IPS-20b (cell line): ENCODE measurements around the gene NCK2.
"Not testable (repeated sequence)": the region's sequence is repeated elsewhere in the genome, so short reads cannot be mapped to it uniquely, and the experiment has no call there.

Experiments
- H3K27ac ChIP-seq: one replicate; pipeline ENCODE4 v1.5.1; 2013; ENCODE audit warnings: low read length
- H3K27me3 ChIP-seq: 2 replicates; pipeline ENCODE4 v1.6.1; 2013; ENCODE audit warnings: mild to moderate bottlenecking, low read length, inconsistent platforms; ENCODE audit not compliant: insufficient read depth
- H3K36me3 ChIP-seq: 2 replicates; pipeline ENCODE4 v1.6.1; 2013; ENCODE audit warnings: low read depth, mild to moderate bottlenecking, inconsistent platforms, low read length, moderate library complexity; ENCODE audit not compliant: insufficient read depth
- H3K4me1 ChIP-seq: 2 replicates; pipeline ENCODE4 v1.6.1; 2013; ENCODE audit warnings: mild to moderate bottlenecking, control low read depth, inconsistent platforms, low read length, moderate library complexity; ENCODE audit not compliant: insufficient read depth
- H3K4me3 ChIP-seq: 2 replicates; pipeline ENCODE4 v1.5.1; 2013; ENCODE audit warnings: mild to moderate bottlenecking, low read length, inconsistent platforms
- H3K9ac ChIP-seq: 2 replicates; pipeline ENCODE4 v1.6.1; 2013; ENCODE audit warnings: low read depth, mild to moderate bottlenecking, inconsistent platforms, low read length, moderate library complexity
- H3K9me3 ChIP-seq: 2 replicates; pipeline ENCODE4 v1.6.1; 2013; ENCODE audit warnings: mild to moderate bottlenecking, low read depth, low read length, inconsistent platforms; ENCODE audit not compliant: insufficient read depth

NCK2 gene

DNA sequence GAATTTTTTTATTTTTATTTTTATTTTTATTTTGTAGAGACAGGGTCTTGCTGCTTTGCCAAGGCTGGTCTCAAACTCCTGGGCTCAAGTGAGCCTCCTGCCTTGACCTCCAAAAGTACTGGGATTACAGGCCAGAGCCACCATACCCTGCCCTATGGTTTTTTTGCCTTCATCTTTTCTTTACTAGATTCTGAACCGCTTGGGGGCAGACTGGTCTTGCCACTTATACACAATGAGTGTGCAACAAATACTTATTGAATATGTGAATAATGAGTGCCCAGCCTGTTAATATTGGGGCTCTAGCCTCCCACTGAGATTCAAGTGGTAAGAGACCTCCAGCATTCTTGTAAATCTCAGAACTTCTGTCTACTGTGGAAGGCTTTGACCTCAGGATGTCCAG, 3.9 kb downstream of the NCK2 start:
- H3K4me1 ChIP-seq = peaks cover 18% of the 10 kb centered on the region
- no peak overlapping the region for H3K4me3 ChIP-seq
- peaks cover 6% of the 10 kb centered on the region; the same call in 1 of the 2 replicates for H3K27me3 ChIP-seq
- peaks cover 6% of the 10 kb centered on the region; the same call in 1 of the 2 replicates for H3K36me3 ChIP-seq
- H3K9me3 ChIP-seq = no peaks in the 10 kb centered on the region
- no peak overlapping the region for H3K9ac ChIP-seq
- H3K27ac ChIP-seq = no peak overlapping the region

GRCh38 chr2:105749583-105750400, 5.1 kb downstream of the NCK2 start:
- peaks cover 6% of the 10 kb centered on the region; the same call in 1 of the 2 replicates for H3K36me3 ChIP-seq
- no peak overlapping the region for H3K4me3 ChIP-seq
- no peaks in the 10 kb centered on the region for H3K27me3 ChIP-seq
- H3K9ac ChIP-seq = no peak overlapping the region
- no peak overlapping the region for H3K27ac ChIP-seq
- H3K4me1 ChIP-seq = peaks cover 26% of the 10 kb centered on the region
- no peaks in the 10 kb centered on the region for H3K9me3 ChIP-seq

DNA sequence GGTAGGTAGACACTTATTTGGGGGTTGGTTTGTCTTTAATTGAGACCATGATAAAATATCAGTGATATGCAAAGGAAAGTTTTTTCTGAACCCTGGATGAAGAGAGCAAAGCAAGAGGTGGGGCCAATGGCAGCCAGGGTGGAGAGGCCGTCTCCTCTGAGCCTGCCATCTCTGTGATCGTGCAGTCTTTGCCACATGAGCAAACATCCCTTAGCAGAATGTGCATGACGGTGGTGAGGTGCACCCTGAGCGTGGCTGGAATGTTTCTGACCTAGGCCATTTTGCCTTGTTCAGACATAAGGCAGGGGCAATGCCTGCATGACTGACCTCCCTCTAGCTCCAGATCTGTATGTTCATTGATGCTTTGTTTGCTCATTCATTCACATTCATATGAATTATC, 6.0 kb downstream of the NCK2 start:
- Histone ChIP-seq H3K4me1 (peaks cover 32% of the 10 kb centered on the region), H3K36me3 (peaks cover 6% of the 10 kb centered on the region; the same call in 1 of the 2 replicates), H3K9ac (no peak overlapping the region), H3K9me3 (no peaks in the 10 kb centered on the region), H3K4me3 (no peak overlapping the region), H3K27ac (no peak overlapping the region), H3K27me3 (no peaks in the 10 kb centered on the region)

DNA sequence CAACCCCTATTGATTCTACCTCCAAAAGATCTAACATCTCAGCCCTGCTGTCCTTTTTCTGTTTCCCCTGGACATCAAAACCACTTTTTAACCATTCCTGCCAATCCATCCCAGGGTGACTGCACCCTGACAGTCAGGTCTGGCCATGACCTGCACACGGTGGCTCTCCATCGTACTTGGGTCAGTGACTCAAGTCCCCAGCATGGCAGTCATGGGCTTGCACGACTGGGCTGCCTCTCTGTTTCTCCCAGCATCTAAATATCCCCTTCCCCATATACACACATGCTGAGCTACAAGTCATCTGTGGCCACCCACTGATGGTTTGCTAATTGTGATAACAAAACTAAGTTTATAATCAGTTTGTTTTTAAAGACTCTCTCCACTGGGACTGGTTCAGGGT, 6.6 kb downstream of the NCK2 start:
- Histone ChIP-seq H3K9me3 (no peaks in the 10 kb centered on the region), H3K4me3 (no peak overlapping the region), H3K4me1 (peaks cover 36% of the 10 kb centered on the region), H3K27ac (no peak overlapping the region), H3K9ac (no peak overlapping the region), H3K27me3 (no peaks in the 10 kb centered on the region), H3K36me3 (peaks cover 6% of the 10 kb centered on the region; the same call in 1 of the 2 replicates)

GRCh38 chr2:105752691-105753358, 8.1 kb downstream of the NCK2 start:
- Histone ChIP-seq H3K27ac (no peak overlapping the region), H3K36me3 (peaks cover 6% of the 10 kb centered on the region), H3K4me3 (no peak overlapping the region), H3K9me3 (no peaks in the 10 kb centered on the region), H3K4me1 (peaks cover 27% of the 10 kb centered on the region), H3K27me3 (no peaks in the 10 kb centered on the region), H3K9ac (no peak overlapping the region)

- Histone ChIP-seq H3K27me3 (no peaks in the 10 kb centered on the region), H3K27ac (no peak overlapping the region), H3K4me1 (peaks cover 27% of the 10 kb centered on the region), H3K36me3 (peaks cover 6% of the 10 kb centered on the region), H3K9ac (no peak overlapping the region), H3K4me3 (no peak overlapping the region), H3K9me3 (no peaks in the 10 kb centered on the region)
These were observed 8.7 kb downstream of the NCK2 start for GRCh38 chr2:105753380-105753779.

DNA sequence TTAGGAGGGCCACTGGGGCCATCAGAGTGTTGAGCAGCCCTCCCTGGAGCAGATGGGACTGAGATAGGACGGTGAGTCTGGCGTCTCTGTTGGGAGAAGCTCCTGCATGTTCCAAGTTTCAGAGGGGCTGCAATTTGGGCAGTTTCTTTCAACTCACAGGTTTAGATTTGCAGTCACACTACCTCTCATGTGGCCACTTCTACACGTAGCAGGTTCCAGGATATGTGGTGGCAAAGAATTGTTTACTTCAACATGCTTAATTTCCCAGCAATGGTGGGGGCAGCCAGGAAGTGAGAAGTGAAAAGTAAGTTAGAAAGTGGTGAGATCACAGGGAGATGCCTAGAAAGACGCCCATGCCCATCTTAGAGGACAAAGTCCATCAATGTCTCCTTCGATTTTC, 9.3 kb downstream of the NCK2 start:
- Histone ChIP-seq H3K9me3 (no peaks in the 10 kb centered on the region), H3K27ac (no peak overlapping the region), H3K4me1 (peaks cover 27% of the 10 kb centered on the region), H3K27me3 (no peaks in the 10 kb centered on the region), H3K4me3 (no peak overlapping the region), H3K9ac (no peak overlapping the region), H3K36me3 (peaks cover 6% of the 10 kb centered on the region)

DNA sequence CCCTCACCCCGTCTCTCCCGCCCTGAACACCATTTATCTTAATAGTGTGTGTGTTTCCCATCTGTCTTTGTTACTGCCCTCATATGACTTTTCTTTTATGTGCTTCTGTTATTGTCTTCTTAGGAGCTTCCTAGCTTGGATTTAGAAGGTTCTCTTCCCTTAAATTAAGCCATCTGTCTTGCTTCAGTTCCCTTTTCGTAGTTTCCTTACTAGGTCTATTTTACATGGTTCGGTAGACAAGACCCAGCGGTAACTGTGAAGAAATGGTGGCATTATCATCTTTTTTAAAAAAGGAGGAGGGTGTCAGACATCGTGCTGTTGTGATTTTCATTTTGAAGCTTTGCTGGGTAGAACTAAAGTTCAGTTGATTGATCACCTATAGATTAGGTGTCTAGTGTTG, 10.3 kb downstream of the NCK2 start:
- no peaks in the 10 kb centered on the region for H3K27me3 ChIP-seq
- H3K4me3 ChIP-seq = no peak overlapping the region
- no peak overlapping the region for H3K9ac ChIP-seq
- no peak overlapping the region for H3K27ac ChIP-seq
- no peaks in the 10 kb centered on the region for H3K9me3 ChIP-seq
- peaks cover 6% of the 10 kb centered on the region for H3K36me3 ChIP-seq
- peaks cover 29% of the 10 kb centered on the region for H3K4me1 ChIP-seq

- Histone ChIP-seq H3K4me3 (no peak overlapping the region), H3K4me1 (peaks cover 29% of the 10 kb centered on the region), H3K36me3 (peaks cover 6% of the 10 kb centered on the region), H3K27ac (no peak overlapping the region), H3K9me3 (no peaks in the 10 kb centered on the region), H3K27me3 (no peaks in the 10 kb centered on the region), H3K9ac (no peak overlapping the region)
These were observed 11.2 kb downstream of the NCK2 start for GRCh38 chr2:105755895-105756294.

GRCh38 chr2:105756435-105756834, 11.7 kb downstream of the NCK2 start:
- no peak overlapping the region for H3K4me3 ChIP-seq

DNA sequence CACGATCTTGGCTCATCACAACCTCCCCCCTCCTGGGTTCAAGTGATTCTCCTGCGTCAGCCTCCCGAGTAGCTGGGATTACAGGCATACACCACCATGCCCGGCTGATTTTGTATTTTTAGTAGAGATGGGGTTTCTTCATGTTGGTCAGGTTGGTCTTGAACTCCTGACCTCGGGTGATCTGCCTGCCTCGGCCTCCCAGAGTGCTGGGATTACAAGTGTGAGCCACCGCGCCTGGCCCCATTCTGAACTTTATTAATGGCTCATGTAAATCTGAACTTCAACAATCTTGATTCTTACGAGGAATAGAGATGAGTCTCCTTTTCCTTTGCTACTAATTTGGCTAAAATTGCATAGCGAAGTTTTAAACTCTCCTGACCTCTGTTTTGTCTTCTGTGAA, 12.2 kb downstream of the NCK2 start:
- peaks cover 34% of the 10 kb centered on the region for H3K4me1 ChIP-seq
- not testable (repeated sequence) for H3K27ac ChIP-seq, H3K9ac ChIP-seq, H3K9me3 ChIP-seq, H3K4me3 ChIP-seq, H3K27me3 ChIP-seq, H3K36me3 ChIP-seq

More at GRCh38 chr2:105756435-105756834, 11.7 kb downstream of the NCK2 start:
- Histone ChIP-seq H3K4me1 (peaks cover 30% of the 10 kb centered on the region), H3K27ac (no peak overlapping the region), H3K27me3 (no peaks in the 10 kb centered on the region), H3K9ac (no peak overlapping the region), H3K36me3 (peaks cover 6% of the 10 kb centered on the region), H3K9me3 (no peaks in the 10 kb centered on the region)

DNA sequence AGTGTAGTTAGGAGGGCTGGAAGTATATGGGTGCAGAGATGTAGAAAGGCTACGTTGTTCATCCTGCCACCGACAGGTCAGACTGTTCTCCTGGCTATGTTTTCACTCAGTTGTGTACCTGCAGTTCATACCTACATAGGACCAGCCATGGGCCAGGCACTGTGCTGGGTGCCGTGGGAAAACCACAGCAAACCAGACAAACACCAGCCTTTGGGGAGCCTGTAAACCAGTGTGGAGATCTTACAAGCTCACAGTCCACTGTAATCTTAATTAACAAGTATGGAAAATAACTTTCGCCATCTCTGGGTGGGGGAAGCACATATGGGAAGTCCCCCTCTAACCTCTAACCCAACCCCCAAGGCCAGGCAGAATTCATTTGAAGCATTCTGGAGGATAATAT, 12.7 kb downstream of the NCK2 start:
- Histone ChIP-seq H3K27ac (no peak overlapping the region), H3K27me3 (no peaks in the 10 kb centered on the region), H3K9ac (no peak overlapping the region), H3K9me3 (no peaks in the 10 kb centered on the region), H3K36me3 (peaks cover 6% of the 10 kb centered on the region), H3K4me1 (peaks cover 40% of the 10 kb centered on the region), H3K4me3 (no peak overlapping the region)
